Panc1 (cell line): ENCODE results near the gene TUBA4A. TPM values are rescaled to one million over a fixed set of nuclear protein-coding genes. Genes with fewer than 3 reads are reported as not detected.

Experiments used
- ATAC-seq: fragments of 200-7000 bp; cut with Tn5 transposase; 2 replicates; pipeline ENCODE4 v1.9.1; 2020; ENCODE audit warnings: mild to moderate bottlenecking, moderate library complexity
- BruUV-seq: library from RNA; stranded (reverse); fragments of 400-500 nt; replicated peaks from 2 replicates; lab custom pipeline; 2021; lab: Mats Ljungman, UMichigan
- CTCF ChIA-PET: fragments of 300-600 bp; sonication (Branson Sonifier 250); formaldehyde crosslinking; loops from one replicate; lab custom pipeline; 2022; ENCODE audit warnings: antibody characterized with exemption; lab: Charles Lee
- POLR2A ChIA-PET: fragments of 300-600 bp; sonication (Branson Sonifier 250); formaldehyde crosslinking; loops from one replicate; lab custom pipeline; 2022; ENCODE audit warnings: antibody characterized with exemption; lab: Charles Lee
- DNase-seq: peaks from one replicate; pipeline ENCODE4 v3.0.0-alpha.2; 2010; ENCODE audit warnings: low read depth, low spot score
- H3K27ac ChIP-seq: 2 replicates; pipeline ENCODE4 v1.5.1; 2011; ENCODE audit warnings: mild to moderate bottlenecking, low read length, inconsistent platforms
- H3K27me3 ChIP-seq: fragments of 200-500 bp; sonication (Bioruptor generic); 2 replicates; pipeline ENCODE4 v1.6.0; 2014; ENCODE audit warnings: low read length, inconsistent platforms; ENCODE audit not compliant: control insufficient read depth, insufficient read depth
- H3K36me3 ChIP-seq: fragments of 200-500 bp; sonication (Bioruptor generic); 2 replicates; pipeline ENCODE4 v1.5.1; 2014; ENCODE audit warnings: inconsistent platforms, mild to moderate bottlenecking, low read length, moderate library complexity; ENCODE audit not compliant: control insufficient read depth, insufficient read depth
- H3K4me1 ChIP-seq: 2 replicates; pipeline ENCODE4 v1.5.1; 2011; ENCODE audit warnings: inconsistent platforms, mild to moderate bottlenecking, low read length, moderate library complexity; ENCODE audit not compliant: control insufficient read depth, insufficient read depth
- H3K4me3 ChIP-seq, 2 experiments: 2 replicates each; pipeline ENCODE4 v1.5.1; 2011 to 2012; ENCODE audit warnings: low read depth in 2 of 2, low read length in 2 of 2, mild to moderate bottlenecking in 2 of 2, inconsistent platforms in 1 of 2, moderate library complexity in 1 of 2
- H3K9me3 ChIP-seq: fragments of 200-500 bp; sonication (Bioruptor generic); 2 replicates; pipeline ENCODE4 v1.5.1; 2014; ENCODE audit warnings: low read depth, mild to moderate bottlenecking, inconsistent platforms, low read length, moderate library complexity; ENCODE audit not compliant: control insufficient read depth, insufficient read depth
- CTCF ChIP-seq: fragments of 450-650 bp; IDR thresholded peaks from 2 replicates; pipeline ENCODE4 v1.5.1; 2017; ENCODE audit warnings: mild to moderate bottlenecking
- POLR2AphosphoS5 ChIP-seq: IDR thresholded peaks from 2 replicates; pipeline ENCODE4 v1.6.1; 2012; ENCODE audit warnings: mild to moderate bottlenecking, low read depth, low read length, moderate library complexity
- REST ChIP-seq, 2 experiments: IDR thresholded peaks; 2 replicates each; pipeline ENCODE4 v1.6.1; 2011 to 2012; ENCODE audit warnings: low read depth in 2 of 2, control low read depth in 1 of 2, low read length in 1 of 2, mild to moderate bottlenecking in 1 of 2, moderate library complexity in 1 of 2; ENCODE audit not compliant: insufficient read depth in 1 of 2
- SIN3A ChIP-seq: IDR thresholded peaks from 2 replicates; pipeline ENCODE4 v1.6.1; 2012; ENCODE audit warnings: low read depth, mild to moderate bottlenecking, low read length, moderate library complexity, borderline replicate concordance; ENCODE audit not compliant: insufficient read depth
- TCF7L2 ChIP-seq: IDR thresholded peaks from 2 replicates; pipeline ENCODE4 v1.6.1; 2011; ENCODE audit warnings: mild to moderate bottlenecking, low read depth, low read length, inconsistent platforms
- in situ Hi-C: cut with HindIII; loops from 2 replicates; pipeline ENCODE4 v1.10.0; 2016; ENCODE audit warnings: low sequenced_read_pairs, low pct_unique_long_range_greater_than_20kb
- intact Hi-C: fragments of 100-400 bp; cut with micrococcal nuclease; formaldehyde crosslinking; loops from one replicate; pipeline ENCODE4 v1.10.0; 2022; ENCODE audit not compliant: unreplicated experiment
- total RNA-seq: library from RNA; stranded (reverse); gene quantifications from one replicate; pipeline ENCODE4 v1.2.1, GENCODE V29; 2021; ENCODE audit not compliant: unreplicated experiment

TUBA4A gene
- total RNA-seq, 1 experiment from 2014 or later: 12.9 TPM

- intact Hi-C loops (no loop called here), in situ Hi-C loops (no loop called here)
- TF ChIP-seq SIN3A: no peak
- TF ChIP-seq TCF7L2: no peak
- TF ChIP-seq POLR2AphosphoS5: no peak
- no peak for TF ChIP-seq CTCF
- TF ChIP-seq REST (IDR thresholded peaks at IDR 0.05; ENCODE audit: insufficient read depth in 1 of 2, low read depth in 2 of 2, low read length in 1 of 2): no peak
- ATAC-seq (no peak), DNase-seq (no peak)
- H3K9me3 ChIP-seq: no peaks in the 10 kb centered on the region
- no peak overlapping the region for H3K27ac ChIP-seq
- no peaks in the 10 kb centered on the region for H3K27me3 ChIP-seq
- H3K4me3 ChIP-seq: no peak overlapping the region
- ChIA-PET POLR2A (no interaction called here), CTCF (no interaction called here)
- H3K36me3 ChIP-seq: peaks cover 5% of the 10 kb centered on the region; the same call in 1 of the 2 replicates
- BruUV-seq: no TSS peak
- H3K4me1 ChIP-seq: peaks cover 10% of the 10 kb centered on the region
These were observed 32.9 kb downstream of the TUBA4A start for GRCh38 chr2:219220652-219221402.

GRCh38 chr2:219219784-219220532 lies 33.8 kb downstream of the TUBA4A start:
- POLR2A ChIA-PET: no interaction called here

More at GRCh38 chr2:219219784-219220532, 33.8 kb downstream of the TUBA4A start:
- CTCF ChIA-PET: no interaction called here
- ATAC-seq (no peak), DNase-seq (no peak)
- Histone ChIP-seq H3K9me3 (no peaks in the 10 kb centered on the region), H3K4me3 (no peak overlapping the region), H3K4me1 (peaks cover 10% of the 10 kb centered on the region), H3K27me3 (no peaks in the 10 kb centered on the region), H3K27ac (no peak overlapping the region; the same call in 1 of the 2 replicates), H3K36me3 (peaks cover 5% of the 10 kb centered on the region; the same call in 1 of the 2 replicates)
- intact Hi-C loops (loop anchor here (10.0 kb wide), 1 partner anchor 55 kb away; the partner anchor contains the start of gene NHEJ1), in situ Hi-C loops (no loop called here)
- no TSS peak for BruUV-seq
- TF ChIP-seq POLR2AphosphoS5 (no peak), SIN3A (no peak), CTCF (no peak), REST (IDR thresholded peaks at IDR 0.05; ENCODE audit: insufficient read depth in 1 of 2, low read depth in 2 of 2, low read length in 1 of 2) (no peak), TCF7L2 (no peak)
